ENCODE measurements around the gene ARF4.

The ARF4 gene

DNA sequence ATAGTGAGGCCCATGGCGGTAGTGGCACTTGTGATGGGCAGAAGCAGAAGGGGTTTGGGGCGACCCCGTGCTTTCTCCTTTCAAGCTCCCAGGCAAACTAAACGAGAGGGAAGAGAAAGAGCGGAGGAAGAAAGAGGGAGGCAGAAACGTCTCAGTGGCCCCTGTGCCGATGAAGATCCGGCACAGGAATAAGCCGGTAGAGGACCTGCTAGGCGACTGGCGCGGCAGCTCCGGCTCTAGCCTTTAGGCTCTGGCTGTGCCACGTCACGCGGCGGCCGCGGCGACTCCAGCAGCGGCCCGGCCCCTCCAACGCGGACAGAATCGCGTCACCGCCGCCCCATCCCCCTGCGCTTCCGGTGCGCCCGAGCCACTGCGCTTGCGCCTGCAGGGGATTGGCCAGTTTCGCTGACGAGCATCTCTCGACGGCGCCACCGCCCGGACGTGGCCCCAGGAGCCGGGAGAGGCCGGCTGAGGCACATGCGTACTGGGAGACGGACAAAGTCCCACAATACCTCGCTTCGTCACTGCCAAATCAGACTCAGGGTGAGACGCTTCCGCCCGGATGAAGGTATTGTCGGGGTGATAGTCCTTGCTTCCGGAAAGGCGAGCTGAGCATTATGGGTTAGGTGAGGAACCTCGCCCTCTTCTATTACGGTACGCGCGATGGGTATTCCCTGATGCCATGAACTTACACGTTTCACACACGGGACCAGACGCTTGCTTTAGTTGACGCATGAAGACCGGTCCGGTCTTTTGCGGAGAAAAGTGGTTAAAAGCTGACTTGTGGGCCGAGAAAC is at the start of gene ARF4:
Gene ARF4, minus strand, starts transcription at position 218 of the 797 bp plus-strand sequence. Its CDS starts 204 bp downstream, at position 14.
- no peaks in the 10 kb centered on the region for H3K9me2 ChIP-seq (replicated peaks; ENCODE audit: insufficient read depth, low read length)
- TF ChIP-seq EZH2phosphoT487 (IDR thresholded peaks at IDR 0.05; ENCODE audit: low read length) (no peak), EZH2 (optimal IDR thresholded peaks at IDR 0.05; ENCODE audit: low read depth, low read length) (no peak)
- TF ChIP-seq, protein P1, sequence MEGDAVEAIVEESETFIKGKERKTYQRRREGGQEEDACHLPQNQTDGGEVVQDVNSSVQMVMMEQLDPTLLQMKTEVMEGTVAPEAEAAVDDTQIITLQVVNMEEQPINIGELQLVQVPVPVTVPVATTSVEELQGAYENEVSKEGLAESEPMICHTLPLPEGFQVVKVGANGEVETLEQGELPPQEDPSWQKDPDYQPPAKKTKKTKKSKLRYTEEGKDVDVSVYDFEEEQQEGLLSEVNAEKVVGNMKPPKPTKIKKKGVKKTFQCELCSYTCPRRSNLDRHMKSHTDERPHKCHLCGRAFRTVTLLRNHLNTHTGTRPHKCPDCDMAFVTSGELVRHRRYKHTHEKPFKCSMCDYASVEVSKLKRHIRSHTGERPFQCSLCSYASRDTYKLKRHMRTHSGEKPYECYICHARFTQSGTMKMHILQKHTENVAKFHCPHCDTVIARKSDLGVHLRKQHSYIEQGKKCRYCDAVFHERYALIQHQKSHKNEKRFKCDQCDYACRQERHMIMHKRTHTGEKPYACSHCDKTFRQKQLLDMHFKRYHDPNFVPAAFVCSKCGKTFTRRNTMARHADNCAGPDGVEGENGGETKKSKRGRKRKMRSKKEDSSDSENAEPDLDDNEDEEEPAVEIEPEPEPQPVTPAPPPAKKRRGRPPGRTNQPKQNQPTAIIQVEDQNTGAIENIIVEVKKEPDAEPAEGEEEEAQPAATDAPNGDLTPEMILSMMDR (IDR thresholded peaks at IDR 0.05; ENCODE audit: low read length), result 0 out of 2 replicates have a peak, but pooled peaks have one; percentile 16
- peak within 1 kb of the TSS; percentile 99 for H3K9ac ChIP-seq (ENCODE audit: low read length)
- no peaks in the 10 kb centered on the region for H3K9me3 ChIP-seq (replicated peaks; ENCODE audit: insufficient read depth, low read length)
- peak; percentile 99 for DNase-seq
- peaks cover 59% of the 10 kb centered on the region for H3K79me2 ChIP-seq (ENCODE audit: low read length)
- H3K36me3 ChIP-seq (replicated peaks; ENCODE audit: insufficient read depth, low read length), result no peaks in the 10 kb centered on the region; the same call in 1 of the 2 replicates
- H3K4me3 ChIP-seq (ENCODE audit: low read length), result peak within 1 kb of the TSS; percentile 100
- H3K27me3 ChIP-seq (replicated peaks; ENCODE audit: insufficient read depth, low read length), result no peaks in the 10 kb centered on the region
- peaks cover 14% of the 10 kb centered on the region; the same call in 1 of the 2 replicates for H3K4me1 ChIP-seq (ENCODE audit: low read length)
- H3K27ac ChIP-seq (ENCODE audit: low read length), result peak within 1 kb of the TSS; percentile 99
- peaks cover 18% of the 10 kb centered on the region for H4K20me1 ChIP-seq (ENCODE audit: insufficient read depth, low read length)
- H2AFZ ChIP-seq (ENCODE audit: low read length), result peak within 1 kb of the TSS; percentile 63
- peak within 1 kb of the TSS; percentile 97 for H3K4me2 ChIP-seq (ENCODE audit: low read depth, low read length)
- peaks cover 21% of the 10 kb centered on the region for H3F3A ChIP-seq (ENCODE audit: insufficient read depth, low read length)

- no peaks in the 10 kb centered on the region for H3K79me2 ChIP-seq (ENCODE audit: low read length)
- H3K36me3 ChIP-seq (replicated peaks; ENCODE audit: insufficient read depth, low read length), result no peaks in the 10 kb centered on the region
- TF ChIP-seq EZH2 (optimal IDR thresholded peaks at IDR 0.05; ENCODE audit: low read depth, low read length) (no peak), EZH2phosphoT487 (IDR thresholded peaks at IDR 0.05; ENCODE audit: low read length) (no peak)
- TF ChIP-seq, protein P1 (IDR thresholded peaks at IDR 0.05; ENCODE audit: low read length), result no peak
- no peak overlapping the region for H3K4me2 ChIP-seq (ENCODE audit: low read depth, low read length)
- H3F3A ChIP-seq (ENCODE audit: insufficient read depth, low read length), result no peaks in the 10 kb centered on the region
- H2AFZ ChIP-seq (ENCODE audit: low read length), result no peak overlapping the region
- H3K9me3 ChIP-seq (replicated peaks; ENCODE audit: insufficient read depth, low read length), result no peaks in the 10 kb centered on the region
- no peak for DNase-seq
- no peak overlapping the region for H3K4me3 ChIP-seq (ENCODE audit: low read length)
- no peak overlapping the region for H3K27ac ChIP-seq (ENCODE audit: low read length)
- no peaks in the 10 kb centered on the region for H3K27me3 ChIP-seq (replicated peaks; ENCODE audit: insufficient read depth, low read length)
- no peak overlapping the region for H3K9ac ChIP-seq (ENCODE audit: low read length)
- H3K4me1 ChIP-seq (ENCODE audit: low read length), result no peaks in the 10 kb centered on the region
- H3K9me2 ChIP-seq (replicated peaks; ENCODE audit: insufficient read depth, low read length), result no peaks in the 10 kb centered on the region
- H4K20me1 ChIP-seq (ENCODE audit: insufficient read depth, low read length), result no peaks in the 10 kb centered on the region
These were observed 49.6 kb upstream of the ARF4 start for GRCh38 chr3:57646723-57647122.

DNA sequence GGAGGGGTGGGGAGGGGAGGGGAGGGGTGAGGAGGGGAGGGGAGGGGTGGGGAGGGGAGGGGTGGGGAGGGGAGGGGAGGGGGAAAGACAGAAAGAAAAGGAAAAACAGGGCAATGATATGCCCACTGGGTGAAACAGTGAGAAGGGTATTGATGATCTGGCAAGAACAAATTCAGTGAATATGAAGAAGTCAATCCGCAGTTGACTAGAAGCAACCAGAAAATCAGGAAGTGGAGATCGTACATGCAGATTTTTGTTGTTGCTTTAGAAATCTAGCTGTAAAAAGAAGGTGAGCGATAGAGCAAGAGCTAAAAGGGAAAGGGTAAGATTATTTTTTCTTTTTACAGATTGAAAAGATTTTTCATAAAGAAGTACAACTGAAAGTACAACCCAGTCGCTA is 47.6 kb upstream of the ARF4 start:
- no peak overlapping the region for H3K27ac ChIP-seq (ENCODE audit: low read length)

More for the DNA sequence above, 47.6 kb upstream of the ARF4 start:
- Histone ChIP-seq H3F3A (ENCODE audit: insufficient read depth, low read length) (no peaks in the 10 kb centered on the region), H3K9me3 (replicated peaks; ENCODE audit: insufficient read depth, low read length) (no peaks in the 10 kb centered on the region), H3K4me2 (ENCODE audit: low read depth, low read length) (no peak overlapping the region), H3K9ac (ENCODE audit: low read length) (no peak overlapping the region), H2AFZ (ENCODE audit: low read length) (no peak overlapping the region), H3K9me2 (replicated peaks; ENCODE audit: insufficient read depth, low read length) (no peaks in the 10 kb centered on the region), H4K20me1 (ENCODE audit: insufficient read depth, low read length) (no peaks in the 10 kb centered on the region), H3K27me3 (replicated peaks; ENCODE audit: insufficient read depth, low read length) (no peaks in the 10 kb centered on the region), H3K4me1 (ENCODE audit: low read length) (no peaks in the 10 kb centered on the region), H3K36me3 (replicated peaks; ENCODE audit: insufficient read depth, low read length) (no peaks in the 10 kb centered on the region), H3K4me3 (ENCODE audit: low read length) (no peak overlapping the region), H3K79me2 (ENCODE audit: low read length) (no peaks in the 10 kb centered on the region)
- TF ChIP-seq, protein P1 (IDR thresholded peaks at IDR 0.05; ENCODE audit: low read length), result no peak
- TF ChIP-seq EZH2phosphoT487 (IDR thresholded peaks at IDR 0.05; ENCODE audit: low read length) (no peak), EZH2 (optimal IDR thresholded peaks at IDR 0.05; ENCODE audit: low read depth, low read length) (no peak)
- DNase-seq, result no peak
